ENCODE measurements around the gene OR5M8. TPM values are rescaled to one million over a fixed set of nuclear protein-coding genes. Genes with fewer than 3 reads are reported as not detected.

OR5M8 gene
- total RNA-seq, 3 donors from 2014 or later, result not detected

GRCh38 chr11:56457076-56457475, 34.1 kb downstream of the OR5M8 start:
- no peak for TF ChIP-seq POLR2A (IDR thresholded peaks at IDR 0.05)
- no peak for TF ChIP-seq POLR2AphosphoS5 (IDR thresholded peaks at IDR 0.05)
- TF ChIP-seq CTCF (IDR thresholded peaks at IDR 0.05), result no peak
- H3K36me3 ChIP-seq, result no peaks in the 10 kb centered on the region
- H3K4me1 ChIP-seq, result no peaks in the 10 kb centered on the region
- no peak overlapping the region for H3K27ac ChIP-seq
- H3K9me3 ChIP-seq, result no peaks in the 10 kb centered on the region
- no peak for DNase-seq (ENCODE audit: low spot score in 2 of 2)
- H3K4me3 ChIP-seq, result no peak overlapping the region
- H3K27me3 ChIP-seq, result no peaks in the 10 kb centered on the region
- intact Hi-C loops (cut with DNase I; ENCODE audit: low total_unique reads), result no loop called here

DNA sequence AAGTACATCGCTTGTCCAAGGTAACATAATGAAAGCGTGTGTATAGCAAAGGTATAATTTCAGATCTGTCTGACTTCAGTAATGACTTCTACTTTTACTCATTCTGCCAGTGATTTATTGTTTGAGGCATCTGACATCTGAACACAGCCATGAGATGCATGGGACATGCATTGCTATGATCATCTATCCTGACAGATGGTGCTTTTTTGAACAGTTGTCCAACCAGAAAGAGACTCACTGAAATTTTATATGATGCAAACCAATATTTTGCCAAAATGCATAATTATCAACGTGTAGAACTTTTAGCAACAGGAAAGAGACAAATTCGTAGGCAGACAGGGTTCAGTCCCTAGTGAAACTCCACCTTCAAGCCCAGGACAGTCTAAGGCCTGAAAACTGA, 37.6 kb downstream of the OR5M8 start:
- no peak overlapping the region for H3K27ac ChIP-seq
- H3K4me3 ChIP-seq, result no peak overlapping the region
- H3K4me1 ChIP-seq, result no peaks in the 10 kb centered on the region
- TF ChIP-seq CTCF (IDR thresholded peaks at IDR 0.05), result no peak
- no peak for TF ChIP-seq POLR2AphosphoS5 (IDR thresholded peaks at IDR 0.05)
- no peak for TF ChIP-seq POLR2A (IDR thresholded peaks at IDR 0.05)
- no peaks in the 10 kb centered on the region for H3K9me3 ChIP-seq
- no peaks in the 10 kb centered on the region for H3K27me3 ChIP-seq
- intact Hi-C loops (cut with DNase I; ENCODE audit: low total_unique reads), result no loop called here
- no peak for DNase-seq (ENCODE audit: low spot score in 2 of 2)
- no peaks in the 10 kb centered on the region for H3K36me3 ChIP-seq

Other genes starting within 250 kb of the OR5M8 start
- gene OR5T3, start 239.1 kb downstream of the OR5M8 start, total RNA-seq, result not detected
- not detected for gene OR5T1, start 217.2 kb downstream of the OR5M8 start, total RNA-seq
- gene OR8H1, start 199.1 kb downstream of the OR5M8 start, total RNA-seq, result not detected
- not detected for gene OR8K3, start 176.2 kb downstream of the OR5M8 start, total RNA-seq
- not detected for gene OR8K1, start 145.3 kb downstream of the OR5M8 start, total RNA-seq
- gene OR8J1, start 137.1 kb downstream of the OR5M8 start, total RNA-seq, result not detected
- not detected for gene OR8U1, start 115.7 kb downstream of the OR5M8 start, total RNA-seq
- not detected for gene OR5AL1, start 78.7 kb downstream of the OR5M8 start, total RNA-seq
- not detected for gene OR5M3, start 18.0 kb downstream of the OR5M8 start, total RNA-seq
- not detected for gene OR5M11, start 51.9 kb upstream of the OR5M8 start, total RNA-seq
- not detected for gene OR5M10, start 86.4 kb upstream of the OR5M8 start, total RNA-seq
- gene OR5M1, start 123.5 kb upstream of the OR5M8 start, total RNA-seq, result not detected
- gene OR5AP2, start 151.1 kb upstream of the OR5M8 start, total RNA-seq, result not detected
- not detected for gene OR5AR1, start 172.3 kb upstream of the OR5M8 start, total RNA-seq
- gene OR9G1, start 207.7 kb upstream of the OR5M8 start, total RNA-seq, result not detected

Measured in breast epithelium (tissue), 4 donors.